Measurements from ENCODE around the gene SLC6A12.

Gene SLC6A12

GRCh38 chr12:214003-214741 is at the start of gene SLC6A12:
Gene SLC6A12, minus strand, starts transcription at chr12:214157. Its CDS starts 4,171 bp downstream, at chr12:209986.
- in situ Hi-C loops (cut with MboI; ENCODE audit: low sequenced_read_pairs), result no loop called here

GRCh38 chr12:263574-263973 is 49.6 kb upstream of the SLC6A12 start:
- in situ Hi-C loops (cut with MboI; ENCODE audit: low sequenced_read_pairs), result no loop called here

- in situ Hi-C loops (cut with MboI; ENCODE audit: low sequenced_read_pairs), result no loop called here
These were observed 48.9 kb upstream of the SLC6A12 start, which contains the start of gene SLC6A13 for GRCh38 chr12:262817-263216. Gene SLC6A13, minus strand, starts transcription at chr12:262836. Its CDS starts 2,784 bp downstream, at chr12:260052.

- in situ Hi-C loops (cut with MboI; ENCODE audit: low sequenced_read_pairs), result no loop called here
These were observed 48.2 kb upstream of the SLC6A12 start for GRCh38 chr12:262113-262512.

- in situ Hi-C loops (cut with MboI; ENCODE audit: low sequenced_read_pairs), result no loop called here
These were observed 43.8 kb upstream of the SLC6A12 start for GRCh38 chr12:257521-258321.

GRCh38 chr12:256958-257357 is 43.0 kb upstream of the SLC6A12 start:
- in situ Hi-C loops (cut with MboI; ENCODE audit: low sequenced_read_pairs), result no loop called here

GRCh38 chr12:256225-256624 is 42.3 kb upstream of the SLC6A12 start:
- in situ Hi-C loops (cut with MboI; ENCODE audit: low sequenced_read_pairs), result no loop called here

- in situ Hi-C loops (cut with MboI; ENCODE audit: low sequenced_read_pairs), result no loop called here
These were observed 41.0 kb upstream of the SLC6A12 start for GRCh38 chr12:254912-255311.

GRCh38 chr12:254039-254438 is 40.1 kb upstream of the SLC6A12 start:
- in situ Hi-C loops (cut with MboI; ENCODE audit: low sequenced_read_pairs), result no loop called here

GRCh38 chr12:253116-253831 is 39.3 kb upstream of the SLC6A12 start:
- in situ Hi-C loops (cut with MboI; ENCODE audit: low sequenced_read_pairs), result no loop called here

- in situ Hi-C loops (cut with MboI; ENCODE audit: low sequenced_read_pairs), result no loop called here
These were observed 38.7 kb upstream of the SLC6A12 start for GRCh38 chr12:252636-253035.

GRCh38 chr12:247271-247670 is 33.3 kb upstream of the SLC6A12 start:
- in situ Hi-C loops (cut with MboI; ENCODE audit: low sequenced_read_pairs), result no loop called here

GRCh38 chr12:243381-243780 is 29.4 kb upstream of the SLC6A12 start:
- in situ Hi-C loops (cut with MboI; ENCODE audit: low sequenced_read_pairs), result no loop called here

GRCh38 chr12:242496-242895 is 28.5 kb upstream of the SLC6A12 start:
- in situ Hi-C loops (cut with MboI; ENCODE audit: low sequenced_read_pairs), result no loop called here

- in situ Hi-C loops (cut with MboI; ENCODE audit: low sequenced_read_pairs), result no loop called here
These were observed 27.3 kb upstream of the SLC6A12 start for GRCh38 chr12:241266-241665.

GRCh38 chr12:240566-240965 is 26.6 kb upstream of the SLC6A12 start:
- in situ Hi-C loops (cut with MboI; ENCODE audit: low sequenced_read_pairs), result no loop called here

GRCh38 chr12:238736-239398 is 24.9 kb upstream of the SLC6A12 start:
- in situ Hi-C loops (cut with MboI; ENCODE audit: low sequenced_read_pairs), result no loop called here

GRCh38 chr12:238116-238515 is 24.2 kb upstream of the SLC6A12 start:
- in situ Hi-C loops (cut with MboI; ENCODE audit: low sequenced_read_pairs), result no loop called here

GRCh38 chr12:237026-237815 is 23.3 kb upstream of the SLC6A12 start:
- in situ Hi-C loops (cut with MboI; ENCODE audit: low sequenced_read_pairs), result no loop called here

GRCh38 chr12:236445-236844 is 22.5 kb upstream of the SLC6A12 start:
- in situ Hi-C loops (cut with MboI; ENCODE audit: low sequenced_read_pairs), result no loop called here
